Prostate gland (tissue), 1 donor: ENCODE results near the gene HGFAC.

Experiments
- POLR2A ChIP-seq: fragments of 450-650 bp; IDR thresholded peaks from one replicate; pipeline ENCODE4 v1.6.1; 2016; ENCODE audit warnings: antibody characterized with exemption, mild to moderate bottlenecking
- POLR2AphosphoS5 ChIP-seq: sonication (generic); formaldehyde crosslinking; IDR thresholded peaks from one replicate; pipeline ENCODE4 v1.6.1; 2017; ENCODE audit warnings: antibody characterized with exemption

GRCh38 chr4:3415471-3416141 is 26.2 kb upstream of the HGFAC start:
- TF ChIP-seq POLR2AphosphoS5 (no peak), POLR2A (no peak)
